K562 (cell line): ENCODE results near the gene TRPC4AP. TPM values are rescaled to one million over a fixed set of nuclear protein-coding genes. Genes with fewer than 3 reads are reported as not detected.

Experiments
- ATF2 ChIP-seq: sonication (generic); formaldehyde crosslinking; IDR thresholded peaks from 2 replicates; pipeline ENCODE4 v1.8.1; 2022; ENCODE audit warnings: missing genetic modification reagents
- ATF3 ChIP-seq, 2 experiments: fragments of 450-650 bp in 1 of 2; sonication (generic) in 1 of 2; formaldehyde crosslinking in 1 of 2; IDR thresholded peaks in 1 of 2; conservative IDR thresholded peaks in 1 of 2; 2 replicates each; pipeline versions ENCODE4 v1.6.1 to v1.8.1; 2016 to 2023; ENCODE audit warnings: mild to moderate bottlenecking in 2 of 2, moderate library complexity in 2 of 2, inconsistent platforms in 1 of 2, missing genetic modification reagents in 1 of 2
- CBFA2T3 ChIP-seq: fragments of 450-650 bp; IDR thresholded peaks from 2 replicates; pipeline ENCODE4 v1.6.1; 2017
- CREB3 ChIP-seq: fragments of 450-650 bp; conservative IDR thresholded peaks from 2 replicates; pipeline ENCODE4 v1.6.1; 2016; ENCODE audit warnings: missing genetic modification characterization, low read depth, mild to moderate bottlenecking, missing compliant biosample characterization, moderate library complexity
- DMBX1 ChIP-seq: fragments of 250-450 bp; sonication (Bioruptor Pico); IDR thresholded peaks from 2 replicates; pipeline ENCODE4 v1.8.0; 2022; ENCODE audit warnings: inconsistent platforms, mild to moderate bottlenecking, moderate library complexity, borderline replicate concordance
- FOXP1 ChIP-seq: sonication (generic); formaldehyde crosslinking; IDR thresholded peaks from 2 replicates; pipeline ENCODE4 v1.8.0; 2022; ENCODE audit warnings: mild to moderate bottlenecking, missing genetic modification reagents
- HLTF ChIP-seq: fragments of 450-650 bp; IDR thresholded peaks from 2 replicates; pipeline ENCODE4 v1.6.1; 2016
- KLF1 ChIP-seq: fragments of 450-650 bp; IDR thresholded peaks from 2 replicates; pipeline ENCODE4 v1.6.1; 2016; ENCODE audit warnings: missing genetic modification characterization, missing compliant biosample characterization
- LARP7 ChIP-seq: fragments of 450-650 bp; IDR thresholded peaks from 2 replicates; pipeline ENCODE4 v1.6.1; 2016
- MAFK ChIP-seq: IDR thresholded peaks from 2 replicates; pipeline ENCODE4 v1.6.1; 2011; ENCODE audit warnings: low read length, improper control_type of control experiment
- NEUROD1 ChIP-seq: fragments of 150-350 bp; IDR thresholded peaks from 2 replicates; pipeline ENCODE4 v1.6.1; 2014; ENCODE audit warnings: borderline replicate concordance, low read length, low read depth; ENCODE audit not compliant: partially characterized antibody
- PML ChIP-seq: IDR thresholded peaks from 2 replicates; pipeline ENCODE4 v1.6.1; 2012; ENCODE audit warnings: low read length, inconsistent platforms
- RCOR1 ChIP-seq, 2 experiments: IDR thresholded peaks; 2 replicates each; pipeline ENCODE4 v1.6.1; 2012; ENCODE audit warnings: low read depth in 2 of 2, low read length in 2 of 2, borderline replicate concordance in 1 of 2, improper control_type of control experiment in 1 of 2
- SMAD2 ChIP-seq: fragments of 150-350 bp; IDR thresholded peaks from 2 replicates; pipeline ENCODE4 v1.6.1; 2014; ENCODE audit warnings: low read depth, mild to moderate bottlenecking, low read length
- SRSF7 ChIP-seq: fragments of 200-400 bp; formaldehyde crosslinking; optimal IDR thresholded peaks from 2 replicates; pipeline ENCODE3; 2017; ENCODE audit warnings: mild to moderate bottlenecking, low read depth, low read length
- TEAD4 ChIP-seq, 2 experiments: sonication (generic) in 1 of 2; formaldehyde crosslinking in 1 of 2; IDR thresholded peaks; 2 replicates each; pipeline versions ENCODE4 v1.6.1 to v1.8.0; 2012 to 2022; ENCODE audit warnings: borderline replicate concordance in 1 of 2, inconsistent platforms in 1 of 2, low read length in 1 of 2, mild to moderate bottlenecking in 1 of 2, missing genetic modification reagents in 1 of 2
- VEZF1 ChIP-seq: fragments of 200-800 bp; sonication (Bioruptor generic); IDR thresholded peaks from 2 replicates; pipeline ENCODE4 v1.6.1; 2017; ENCODE audit warnings: missing genetic modification characterization, missing compliant biosample characterization
- ZBTB8A ChIP-seq: fragments of 450-650 bp; IDR thresholded peaks from 2 replicates; pipeline ENCODE4 v1.6.1; 2018; ENCODE audit warnings: mild to moderate bottlenecking, moderate library complexity; ENCODE audit not compliant: partially characterized antibody
- ZFP30 ChIP-seq: fragments of 250-450 bp; sonication (Bioruptor Pico); IDR thresholded peaks from 2 replicates; pipeline ENCODE4 v1.8.0; 2022; ENCODE audit warnings: moderate library complexity, mild to moderate bottlenecking, inconsistent platforms, borderline replicate concordance
- ZFP36 ChIP-seq: fragments of 150-350 bp; IDR thresholded peaks from 2 replicates; pipeline ENCODE4 v1.6.1; 2018; ENCODE audit warnings: low read length, low read depth; ENCODE audit not compliant: partially characterized antibody
- ZNF561 ChIP-seq: fragments of 450-650 bp; formaldehyde crosslinking; conservative IDR thresholded peaks from 2 replicates; pipeline ENCODE4 v1.4.0; 2020; ENCODE audit warnings: mild to moderate bottlenecking, moderate library complexity
- polyA plus RNA-seq, 8 experiments: library from polyadenylated mRNA; depleted of rRNA in 4 of 8; stranded (reverse) in 5 of 8; unstranded in 3 of 8; fragments of >200 nt; fragmentation: Nextera tagmentation in 2 of 8; fragmentation: Illumina TruSeq in 1 of 8; extraction: Ambion mirVana in 2 of 8; extraction: Trizol in 1 of 8; gene quantifications; 2 replicates each; pipeline versions ENCODE4 v1.2.1 to v1.2.3, GENCODE V29; 2011 to 2014; ENCODE audit warnings: inconsistent platforms in 1 of 8, missing spikeins in 1 of 8
- total RNA-seq, 7 experiments: library from RNA; depleted of rRNA in 6 of 7; stranded (reverse); fragments of >200 nt in 6 of 7; fragmentation: Illumina TruSeq in 2 of 7; extraction: Trizol in 2 of 7; gene quantifications; 2 replicates each; pipeline versions ENCODE4 v1.2.1 to v1.2.3, GENCODE V29; 2011 to 2021; ENCODE audit warnings: low replicate concordance in 1 of 7

The TRPC4AP gene
- total and polyA plus RNA-seq, 9 of the 15 experiments (the other 6 are each of a cell fraction or from before 2014, with no cell fraction given): 2.3 to 70.3 (median 33.3) TPM

GRCh38 chr20:35092524-35093266 lies at the start of gene TRPC4AP (continued):
- TF ChIP-seq ATF3 (IDR thresholded peaks at IDR 0.05) (peak; percentile 26), ATF3 (CRISPR knock-in tag; conservative IDR thresholded peaks at IDR 0.05) (peak; percentile 84), CBFA2T3 (no peak), PML (peak; percentile 51; the same call in 1 of the 2 replicates), KLF1 (tag) (peak; percentile 59; the same call in 1 of the 2 replicates), ZFP30 (CRISPR knock-in tag) (no peak), SRSF7 (no peak), TEAD4 (IDR thresholded peaks at IDR 0.05; ENCODE audit: low read length) (no peak), TEAD4 (CRISPR knock-in tag; IDR thresholded peaks at IDR 0.05; ENCODE audit: borderline replicate concordance) (no peak), ZFP36 (peak; percentile 27), ZNF561 (no peak), VEZF1 (CRISPR knock-in tag) (peak; percentile 90), MAFK (peak; percentile 5; the same call in 1 of the 2 replicates), HLTF (no peak), DMBX1 (CRISPR knock-in tag) (peak; percentile 92), CREB3 (tag) (peak; percentile 94), ZBTB8A (no peak), FOXP1 (CRISPR knock-in tag) (no peak), LARP7 (no peak), ATF2 (CRISPR knock-in tag) (no peak), SMAD2 (no peak), NEUROD1 (peak; percentile 72), RCOR1 (IDR thresholded peaks at IDR 0.05; ENCODE audit: borderline replicate concordance in 1 of 2, low read depth in 2 of 2, low read length in 2 of 2) (peak; percentile 44 to 75; a peak in 2 of 4 replicates)
